HCT116 (cell line): Measurements from ENCODE around the gene KRT86. TPM values are rescaled to one million over a fixed set of nuclear protein-coding genes. Genes with fewer than 3 reads are reported as not detected.

ENCODE experiments used
- ATAC-seq: fragments of 200-7000 bp; cut with Tn5 transposase; 2 replicates; pipeline ENCODE4 v1.9.1; 2020; ENCODE audit warnings: mild to moderate bottlenecking, moderate library complexity
- BruUV-seq: library from RNA; stranded (reverse); fragments of 400-500 nt; replicated peaks from 2 replicates; lab custom pipeline; 2021; lab: Mats Ljungman, UMichigan
- CTCF ChIA-PET: fragments of 300-600 bp; sonication (Branson Sonifier 250); formaldehyde crosslinking; loops from one replicate; lab custom pipeline; 2021; ENCODE audit warnings: antibody characterized with exemption; lab: Charles Lee
- POLR2A ChIA-PET: fragments of 300-600, 350-600 bp; sonication (Branson Sonifier 250); formaldehyde crosslinking; loops from one replicate; lab custom pipeline; 2021; ENCODE audit warnings: antibody characterized with exemption; lab: Charles Lee
- RAD21 ChIA-PET, 2 experiments: fragments of 300-600 bp; sonication (Branson Sonifier 250); formaldehyde crosslinking; loops; one replicate each; lab custom pipeline; 2023; ENCODE audit warnings: low total read pairs in 2 of 2; ENCODE audit not compliant: uncharacterized antibody in 2 of 2, unreplicated experiment in 2 of 2, low non-redundant PET in 1 of 2; lab: Charles Lee
- DNase-seq: peaks from one replicate; pipeline ENCODE4 v3.0.0-alpha.2; 2010; ENCODE audit warnings: low read depth, low spot score
- H2AFZ ChIP-seq: fragments of 200-600 bp; shearing (Covaris generic), sonication (generic); 2 replicates; pipeline ENCODE4 v1.6.1; 2017; ENCODE audit warnings: low read depth, mixed run types, mixed read lengths, antibody characterized with exemption, low read length; ENCODE audit not compliant: poor library complexity, severe bottlenecking
- H3K27ac ChIP-seq: 2 replicates; pipeline ENCODE4 v1.5.1; 2012; ENCODE audit warnings: low read depth, low read length
- H3K27me3 ChIP-seq: fragments of 200-600 bp; sonication (generic); 2 replicates; pipeline ENCODE4 v1.6.1; 2016; ENCODE audit warnings: mixed run types, low read length, mixed read lengths; ENCODE audit not compliant: insufficient read depth
- H3K36me3 ChIP-seq, 2 experiments: fragments of 200-500 bp in 1 of 2; fragments of 200-600 bp in 1 of 2; sonication (Bioruptor generic) in 1 of 2; sonication (generic) in 1 of 2; 2 replicates each; pipeline versions ENCODE4 v1.5.1 to v1.6.1; 2014 to 2016; ENCODE audit warnings: low read length in 2 of 2, inconsistent platforms in 1 of 2, mixed read lengths in 1 of 2, mixed run types in 1 of 2; ENCODE audit not compliant: insufficient read depth in 2 of 2, control insufficient read depth in 1 of 2
- H3K4me1 ChIP-seq, 2 experiments: fragments of 200-600 bp in 1 of 2; sonication (generic) in 1 of 2; 2 replicates each; pipeline versions ENCODE4 v1.5.1 to v1.6.1; 2012 to 2017; ENCODE audit warnings: low read length in 2 of 2, inconsistent platforms in 1 of 2, mild to moderate bottlenecking in 1 of 2, mixed read lengths in 1 of 2, mixed run types in 1 of 2, moderate library complexity in 1 of 2; ENCODE audit not compliant: insufficient read depth in 2 of 2, control insufficient read depth in 1 of 2
- H3K4me2 ChIP-seq: fragments of 200-600 bp; sonication (generic); 2 replicates; pipeline ENCODE4 v1.6.1; 2017; ENCODE audit warnings: mixed run types, low read length, mixed read lengths
- H3K4me3 ChIP-seq, 2 experiments: fragments of 200-600 bp in 1 of 2; sonication (generic) in 1 of 2; replicated peaks in 1 of 2; 2 replicates each; pipeline ENCODE4 v1.5.1; 2011 to 2016; ENCODE audit warnings: low read length in 2 of 2, control low read depth in 1 of 2, low read depth in 1 of 2, mild to moderate bottlenecking in 1 of 2, mixed read lengths in 1 of 2, mixed run types in 1 of 2
- H3K79me2 ChIP-seq: fragments of 200-600 bp; sonication (generic); 2 replicates; pipeline ENCODE4 v1.6.1; 2017; ENCODE audit warnings: mild to moderate bottlenecking, mixed run types, low read length, moderate library complexity, mixed read lengths; ENCODE audit not compliant: insufficient read depth
- H3K9ac ChIP-seq: fragments of 200-600 bp; sonication (generic); 2 replicates; pipeline ENCODE4 v1.6.1; 2016; ENCODE audit warnings: low read length, mixed read lengths
- H3K9me2 ChIP-seq: fragments of 200-600 bp; sonication (generic), shearing (Covaris generic); 2 replicates; pipeline ENCODE4 v1.6.1; 2017; ENCODE audit warnings: mixed run types, mild to moderate bottlenecking, moderate library complexity; ENCODE audit not compliant: insufficient read depth
- H3K9me3 ChIP-seq, 2 experiments: fragments of 200-500 bp in 1 of 2; fragments of 200-600 bp in 1 of 2; sonication (Bioruptor generic) in 1 of 2; sonication (generic) in 1 of 2; 2 replicates each; pipeline ENCODE4 v1.6.1; 2014 to 2017; ENCODE audit warnings: low read length in 2 of 2, mixed read lengths in 2 of 2, inconsistent platforms in 1 of 2, low read depth in 1 of 2, mild to moderate bottlenecking in 1 of 2, mixed run types in 1 of 2, moderate library complexity in 1 of 2; ENCODE audit not compliant: control insufficient read depth in 1 of 2, insufficient read depth in 1 of 2
- H4K20me1 ChIP-seq: fragments of 200-600 bp; sonication (generic), shearing (Covaris generic); 2 replicates; pipeline ENCODE4 v1.6.1; 2017; ENCODE audit warnings: mixed run types, mild to moderate bottlenecking, moderate library complexity; ENCODE audit not compliant: insufficient read depth
- CBX3 ChIP-seq: IDR thresholded peaks from 2 replicates; pipeline ENCODE4 v1.6.1; 2012; ENCODE audit warnings: low read depth
- CEBPB ChIP-seq: IDR thresholded peaks from 2 replicates; pipeline ENCODE4 v1.6.1; 2012; ENCODE audit warnings: low read depth
- CTCF ChIP-seq, 3 experiments: fragments of 200-600 bp in 1 of 3; sonication (generic) in 1 of 3; IDR thresholded peaks in 2 of 3; conservative IDR thresholded peaks in 1 of 3; 2 replicates each; pipeline ENCODE4 v1.5.1; 2012 to 2017; ENCODE audit warnings: low read depth in 2 of 3, low read length in 2 of 3, antibody characterized with exemption in 1 of 3, borderline replicate concordance in 1 of 3, control low read depth in 1 of 3, mild to moderate bottlenecking in 1 of 3, mixed read lengths in 1 of 3, mixed run types in 1 of 3, moderate library complexity in 1 of 3; ENCODE audit not compliant: insufficient read depth in 1 of 3
- ELF1 ChIP-seq: IDR thresholded peaks from 2 replicates; pipeline ENCODE4 v1.6.1; 2012; ENCODE audit warnings: low read depth, borderline replicate concordance
- EZH2phosphoT487 ChIP-seq: fragments of 200-600 bp; IDR thresholded peaks from 2 replicates; pipeline ENCODE4 v1.6.1; 2018; ENCODE audit warnings: antibody characterized with exemption, borderline replicate concordance
- JUND ChIP-seq: IDR thresholded peaks from 2 replicates; pipeline ENCODE4 v1.6.1; 2012
- MAX ChIP-seq: IDR thresholded peaks from 2 replicates; pipeline ENCODE4 v1.6.1; 2012
- RAD21 ChIP-seq: IDR thresholded peaks from 2 replicates; pipeline ENCODE4 v1.6.1; 2012; ENCODE audit warnings: low read depth, mild to moderate bottlenecking
- REST ChIP-seq: IDR thresholded peaks from 2 replicates; pipeline ENCODE4 v1.6.1; 2012; ENCODE audit warnings: low read depth
- SIN3A ChIP-seq: IDR thresholded peaks from 2 replicates; pipeline ENCODE4 v1.6.1; 2012; ENCODE audit warnings: low read depth
- SP1 ChIP-seq: IDR thresholded peaks from 2 replicates; pipeline ENCODE4 v1.6.1; 2012; ENCODE audit warnings: low read depth
- SRF ChIP-seq: IDR thresholded peaks from 2 replicates; pipeline ENCODE4 v1.6.1; 2012; ENCODE audit warnings: low read depth
- TCF7L2 ChIP-seq: IDR thresholded peaks from 2 replicates; pipeline ENCODE4 v1.7.0; 2011; ENCODE audit warnings: borderline replicate concordance, inconsistent platforms; ENCODE audit not compliant: insufficient read depth, insufficient read length; ENCODE audit errors: extremely low read depth
- YY1 ChIP-seq: IDR thresholded peaks from 2 replicates; pipeline ENCODE4 v1.6.1; 2011; ENCODE audit warnings: low read length, low read depth, moderate library complexity, mild to moderate bottlenecking; ENCODE audit not compliant: insufficient replicate concordance; ENCODE audit errors: extremely low read depth
- ZBTB33 ChIP-seq: IDR thresholded peaks from 2 replicates; pipeline ENCODE4 v1.6.1; 2011; ENCODE audit warnings: mild to moderate bottlenecking, low read length, moderate library complexity; ENCODE audit not compliant: insufficient replicate concordance; ENCODE audit errors: extremely low read depth
- ZNF274 ChIP-seq: fragments of 200-500 bp; sonication (Bioruptor generic); IDR thresholded peaks from 2 replicates; pipeline ENCODE4 v1.6.1; 2014; ENCODE audit warnings: mild to moderate bottlenecking, low read depth, low read length, inconsistent platforms
- intact Hi-C: fragments of 100-400 bp; cut with micrococcal nuclease; formaldehyde crosslinking; loops from 2 replicates; pipeline ENCODE4 v1.10.0; 2022
- total RNA-seq: library from RNA; stranded (reverse); gene quantifications from one replicate; pipeline ENCODE4 v1.2.1, GENCODE V29; 2021; ENCODE audit not compliant: unreplicated experiment

KRT86 gene
- total RNA-seq, 1 experiment from 2014 or later: 1.5 TPM

GRCh38 chr12:52332381-52332780 is 57.9 kb downstream of the KRT86 start:
- Histone ChIP-seq H3K79me2 (no peaks in the 10 kb centered on the region), H3K27ac (no peak overlapping the region), H3K4me1 (peaks cover 0 to 17% of the 10 kb centered on the region in 2 experiments; a peak in 2 of 4 replicates), H3K9me3 (no peaks in the 10 kb centered on the region), H3K4me3 (no peak overlapping the region), H3K9ac (no peak overlapping the region), H3K4me2 (no peak overlapping the region), H4K20me1 (no peaks in the 10 kb centered on the region), H2AFZ (no peak overlapping the region), H3K27me3 (no peaks in the 10 kb centered on the region), H3K36me3 (no peaks in the 10 kb centered on the region), H3K9me2 (no peaks in the 10 kb centered on the region)
- intact Hi-C loops: no loop called here
- BruUV-seq: no TSS peak
- POLR2A ChIA-PET: interaction anchor here (0.9 kb wide), 1 partner anchor 24 kb away, joined by 4 read pairs; no protein-coding TSS in a partner anchor
- RAD21 ChIA-PET: no interaction called here
- no peak for TF ChIP-seq TCF7L2
- no peak for TF ChIP-seq REST
- TF ChIP-seq SP1: no peak
- TF ChIP-seq SRF: no peak
- no peak for TF ChIP-seq ELF1
- TF ChIP-seq EZH2phosphoT487: no peak
- no peak for TF ChIP-seq JUND
- no peak for TF ChIP-seq MAX
- TF ChIP-seq ZNF274: no peak
- no peak for TF ChIP-seq CTCF (IDR thresholded peaks at IDR 0.05 in 2 of 3, conservative IDR thresholded peaks at IDR 0.05 in 1 of 3; ENCODE audit: borderline replicate concordance in 1 of 3, insufficient read depth in 1 of 3, low read depth in 2 of 3, low read length in 2 of 3)
- TF ChIP-seq YY1: no peak
- TF ChIP-seq ZBTB33: no peak
- TF ChIP-seq CEBPB: no peak
- TF ChIP-seq SIN3A: no peak
- TF ChIP-seq RAD21: no peak
- no peak for TF ChIP-seq CBX3
- CTCF ChIA-PET: no interaction called here
- ATAC-seq: no peak
- DNase-seq: no peak
